ENCODE results near the gene TCF4. TPM values are rescaled to one million over a fixed set of nuclear protein-coding genes. Genes with fewer than 3 reads are reported as not detected.

TCF4 gene
- total RNA-seq, 1 donor from 2014 or later: 115 TPM

DNA sequence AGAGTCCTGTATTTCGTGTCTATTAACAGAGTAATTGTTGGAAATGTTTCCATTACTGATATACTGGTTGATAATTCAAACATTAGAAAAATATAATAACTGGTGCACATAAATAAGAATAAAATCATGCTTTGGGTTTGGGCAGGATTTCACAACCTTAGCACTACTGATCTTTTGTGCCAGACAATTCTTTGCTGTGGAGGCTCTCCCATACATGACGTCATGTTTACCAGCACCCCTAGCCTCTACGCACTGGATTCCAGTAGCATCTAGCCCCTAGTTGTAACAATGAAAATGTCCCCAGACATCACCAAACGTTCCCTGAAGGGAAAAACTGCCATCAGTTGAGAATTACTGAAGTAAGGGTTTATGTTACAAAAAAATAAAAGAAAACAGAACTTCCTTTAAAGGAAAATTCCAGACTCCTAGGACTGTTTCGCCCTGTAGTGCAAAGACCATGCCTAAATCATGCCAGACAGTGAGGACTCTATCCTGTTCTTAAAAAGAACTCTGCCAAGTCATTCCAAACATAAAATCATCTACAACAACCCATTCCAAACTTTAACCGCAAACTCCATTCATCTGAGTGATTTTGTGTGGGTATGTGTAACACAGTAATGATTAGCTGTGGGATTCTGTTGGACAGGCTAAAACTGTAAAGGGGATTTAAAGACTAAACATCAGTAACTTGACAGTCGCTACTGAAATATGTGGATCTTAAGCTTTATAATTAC, 315.3 kb downstream of the TCF4 start:
- H3K36me3 Mint-ChIP-seq (ENCODE audit: low read depth, unreplicated experiment): peaks cover 24% of the 10 kb centered on the region
- no peaks in the 10 kb centered on the region for H3K9me3 Mint-ChIP-seq (ENCODE audit: unreplicated experiment)
- Histone ChIP-seq H3K36me3 (ENCODE audit: insufficient read depth, low read length) (peaks cover 31% of the 10 kb centered on the region), H3K9ac (ENCODE audit: low read length) (no peak overlapping the region), H3K4me3 (ENCODE audit: insufficient read depth, low read depth, low read length) (no peak overlapping the region), H3K27me3 (ENCODE audit: insufficient read depth, low read length) (no peaks in the 10 kb centered on the region), H4K20me1 (ENCODE audit: insufficient read depth, low read length) (no peaks in the 10 kb centered on the region), H3K79me2 (ENCODE audit: insufficient read depth, low read length) (peaks cover 2% of the 10 kb centered on the region), H3K4me1 (ENCODE audit: insufficient read depth, low read length) (peaks cover 8% of the 10 kb centered on the region), H3K9me3 (ENCODE audit: insufficient read depth, low read depth, low read length) (no peaks in the 10 kb centered on the region), H3K4me2 (ENCODE audit: low read length) (no peak overlapping the region), H3K27ac (ENCODE audit: low read depth, low read length) (no peak overlapping the region), H2AFZ (ENCODE audit: low read depth, low read length) (no peak overlapping the region)
- FAIRE-seq: peak; percentile 93
- H3K4me1 Mint-ChIP-seq (ENCODE audit: low read depth, unreplicated experiment): peaks cover 34% of the 10 kb centered on the region
- DNase-seq (ENCODE audit: low read depth): peak; percentile 88
- no peak overlapping the region for H3K27ac Mint-ChIP-seq (ENCODE audit: unreplicated experiment)
- TF ChIP-seq EZH2 (IDR thresholded peaks at IDR 0.05; ENCODE audit: insufficient read depth, low read length): no peak
- TF ChIP-seq, protein P1, sequence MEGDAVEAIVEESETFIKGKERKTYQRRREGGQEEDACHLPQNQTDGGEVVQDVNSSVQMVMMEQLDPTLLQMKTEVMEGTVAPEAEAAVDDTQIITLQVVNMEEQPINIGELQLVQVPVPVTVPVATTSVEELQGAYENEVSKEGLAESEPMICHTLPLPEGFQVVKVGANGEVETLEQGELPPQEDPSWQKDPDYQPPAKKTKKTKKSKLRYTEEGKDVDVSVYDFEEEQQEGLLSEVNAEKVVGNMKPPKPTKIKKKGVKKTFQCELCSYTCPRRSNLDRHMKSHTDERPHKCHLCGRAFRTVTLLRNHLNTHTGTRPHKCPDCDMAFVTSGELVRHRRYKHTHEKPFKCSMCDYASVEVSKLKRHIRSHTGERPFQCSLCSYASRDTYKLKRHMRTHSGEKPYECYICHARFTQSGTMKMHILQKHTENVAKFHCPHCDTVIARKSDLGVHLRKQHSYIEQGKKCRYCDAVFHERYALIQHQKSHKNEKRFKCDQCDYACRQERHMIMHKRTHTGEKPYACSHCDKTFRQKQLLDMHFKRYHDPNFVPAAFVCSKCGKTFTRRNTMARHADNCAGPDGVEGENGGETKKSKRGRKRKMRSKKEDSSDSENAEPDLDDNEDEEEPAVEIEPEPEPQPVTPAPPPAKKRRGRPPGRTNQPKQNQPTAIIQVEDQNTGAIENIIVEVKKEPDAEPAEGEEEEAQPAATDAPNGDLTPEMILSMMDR (IDR thresholded peaks at IDR 0.05; ENCODE audit: insufficient read depth, low read depth, low read length): no peak
- H3K4me3 Mint-ChIP-seq (ENCODE audit: unreplicated experiment): no peak overlapping the region
- no peaks in the 10 kb centered on the region for H3K27me3 Mint-ChIP-seq (ENCODE audit: low read depth, unreplicated experiment)

DNA sequence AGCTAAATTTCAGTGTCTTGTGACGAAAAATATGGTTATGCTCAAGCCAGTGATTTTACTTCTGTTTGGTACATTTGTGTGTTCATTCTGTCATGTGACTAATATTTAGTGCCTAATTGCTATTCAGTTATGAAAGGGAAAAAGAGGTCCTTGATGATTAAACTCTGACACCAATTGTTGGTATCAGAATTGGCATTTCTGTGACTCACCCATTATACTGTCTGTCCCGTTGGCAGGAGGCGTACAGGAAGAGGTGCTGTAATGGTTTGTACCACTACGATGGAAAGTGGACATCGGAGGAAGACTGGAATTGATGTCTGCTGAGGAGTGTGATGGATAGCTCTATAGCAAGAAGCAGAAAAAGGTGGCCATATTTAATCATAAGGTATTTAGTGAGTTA, 318.4 kb downstream of the TCF4 start:
- Histone ChIP-seq H3K4me2 (ENCODE audit: low read length) (no peak overlapping the region), H2AFZ (ENCODE audit: low read depth, low read length) (no peak overlapping the region), H3K4me3 (ENCODE audit: insufficient read depth, low read depth, low read length) (no peak overlapping the region), H3K36me3 (ENCODE audit: insufficient read depth, low read length) (peaks cover 38% of the 10 kb centered on the region), H3K9me3 (ENCODE audit: insufficient read depth, low read depth, low read length) (no peaks in the 10 kb centered on the region), H3K27me3 (ENCODE audit: insufficient read depth, low read length) (no peaks in the 10 kb centered on the region), H3K79me2 (ENCODE audit: insufficient read depth, low read length) (peaks cover 2% of the 10 kb centered on the region), H4K20me1 (ENCODE audit: insufficient read depth, low read length) (no peaks in the 10 kb centered on the region), H3K27ac (ENCODE audit: low read depth, low read length) (no peak overlapping the region), H3K9ac (ENCODE audit: low read length) (no peak overlapping the region), H3K4me1 (ENCODE audit: insufficient read depth, low read length) (peaks cover 16% of the 10 kb centered on the region)
- TF ChIP-seq, protein P1 (IDR thresholded peaks at IDR 0.05; ENCODE audit: insufficient read depth, low read depth, low read length): no peak
- no peak for TF ChIP-seq EZH2 (IDR thresholded peaks at IDR 0.05; ENCODE audit: insufficient read depth, low read length)
- DNase-seq (ENCODE audit: low read depth) (no peak), FAIRE-seq (peak; percentile 60)
- Mint-ChIP-seq H3K4me1 (ENCODE audit: low read depth, unreplicated experiment) (peaks cover 52% of the 10 kb centered on the region), H3K27ac (ENCODE audit: unreplicated experiment) (no peak overlapping the region), H3K27me3 (ENCODE audit: low read depth, unreplicated experiment) (no peaks in the 10 kb centered on the region), H3K4me3 (ENCODE audit: unreplicated experiment) (no peak overlapping the region), H3K9me3 (ENCODE audit: unreplicated experiment) (no peaks in the 10 kb centered on the region), H3K36me3 (ENCODE audit: low read depth, unreplicated experiment) (peaks cover 34% of the 10 kb centered on the region)

- Mint-ChIP-seq H3K9me3 (ENCODE audit: unreplicated experiment) (no peaks in the 10 kb centered on the region), H3K27ac (ENCODE audit: unreplicated experiment) (peak overlapping the region; percentile 43), H3K36me3 (ENCODE audit: low read depth, unreplicated experiment) (peaks cover 28% of the 10 kb centered on the region), H3K4me1 (ENCODE audit: low read depth, unreplicated experiment) (peaks cover 59% of the 10 kb centered on the region), H3K4me3 (ENCODE audit: unreplicated experiment) (no peak overlapping the region), H3K27me3 (ENCODE audit: low read depth, unreplicated experiment) (no peaks in the 10 kb centered on the region)
- no peak overlapping the region for H3K4me3 ChIP-seq (ENCODE audit: insufficient read depth, low read depth, low read length)
- H3K36me3 ChIP-seq (ENCODE audit: insufficient read depth, low read length): peaks cover 29% of the 10 kb centered on the region
- no peak overlapping the region for H2AFZ ChIP-seq (ENCODE audit: low read depth, low read length)
- H3K4me1 ChIP-seq (ENCODE audit: insufficient read depth, low read length): peaks cover 22% of the 10 kb centered on the region
- H3K9ac ChIP-seq (ENCODE audit: low read length): no peak overlapping the region
- peaks cover 2% of the 10 kb centered on the region for H3K79me2 ChIP-seq (ENCODE audit: insufficient read depth, low read length)
- no peaks in the 10 kb centered on the region for H3K27me3 ChIP-seq (ENCODE audit: insufficient read depth, low read length)
- DNase-seq (ENCODE audit: low read depth) (no peak), FAIRE-seq (no peak)
- no peak overlapping the region for H3K27ac ChIP-seq (ENCODE audit: low read depth, low read length)
- H3K9me3 ChIP-seq (ENCODE audit: insufficient read depth, low read depth, low read length): no peaks in the 10 kb centered on the region
- H3K4me2 ChIP-seq (ENCODE audit: low read length): no peak overlapping the region
- no peak for TF ChIP-seq EZH2 (IDR thresholded peaks at IDR 0.05; ENCODE audit: insufficient read depth, low read length)
- TF ChIP-seq, protein P1 (IDR thresholded peaks at IDR 0.05; ENCODE audit: insufficient read depth, low read depth, low read length): no peak
- no peaks in the 10 kb centered on the region for H4K20me1 ChIP-seq (ENCODE audit: insufficient read depth, low read length)
These were observed 319.2 kb downstream of the TCF4 start for GRCh38 chr18:55268628-55269275.
